HG03558 (cell line): Measurements from ENCODE around the gene SH2D5.
A peak's percentile ranks its signal among the peaks of the same experiment; 100 is the strongest.

Experiments used
- ATAC-seq: cut with Tn5 transposase; IDR thresholded peaks from one replicate; pipeline ENCODE4 v1.9.1; 2021; ENCODE audit warnings: moderate number of reproducible peaks; ENCODE audit not compliant: unreplicated experiment; ENCODE audit errors: extremely low read depth

SH2D5 gene

GRCh38 chr1:20732588-20733359, at the start of gene SH2D5:
TSS of gene SH2D5 (minus strand) at chr1:20732703. CDS start at chr1:20728044, 4,659 bp downstream.
- ATAC-seq: peak; percentile 47

GRCh38 chr1:20775700-20776099, 43.2 kb upstream of the SH2D5 start:
- no peak for ATAC-seq

- no peak for ATAC-seq
Observed at GRCh38 chr1:20771780-20772179, 39.3 kb upstream of the SH2D5 start.

GRCh38 chr1:20770314-20771087, 38.0 kb upstream of the SH2D5 start:
- no peak for ATAC-seq

- ATAC-seq: no peak
Observed at GRCh38 chr1:20767271-20767670, 34.8 kb upstream of the SH2D5 start.

GRCh38 chr1:20763417-20763816, 30.9 kb upstream of the SH2D5 start:
- ATAC-seq: no peak

GRCh38 chr1:20760322-20760721, 27.8 kb upstream of the SH2D5 start:
- no peak for ATAC-seq

GRCh38 chr1:20753589-20753988, 21.1 kb upstream of the SH2D5 start:
- ATAC-seq: no peak

GRCh38 chr1:20751462-20751990, 19.0 kb upstream of the SH2D5 start:
- ATAC-seq: no peak

GRCh38 chr1:20742671-20743070, 10.2 kb upstream of the SH2D5 start:
- ATAC-seq: no peak

- no peak for ATAC-seq
Observed at GRCh38 chr1:20740781-20741180, 8.3 kb upstream of the SH2D5 start.

GRCh38 chr1:20739225-20739624, 6.7 kb upstream of the SH2D5 start:
- no peak for ATAC-seq

GRCh38 chr1:20735581-20736111, 3.1 kb upstream of the SH2D5 start:
- ATAC-seq: no peak

GRCh38 chr1:20733360-20733975, 965 bp upstream of the SH2D5 start:
- no peak for ATAC-seq

- ATAC-seq: no peak
Observed at GRCh38 chr1:20732071-20732587, 374 bp downstream of the SH2D5 start.

- no peak for ATAC-seq
Observed at GRCh38 chr1:20731057-20731991, 1.2 kb downstream of the SH2D5 start.

GRCh38 chr1:20730690-20731056, 1.8 kb downstream of the SH2D5 start:
- no peak for ATAC-seq

GRCh38 chr1:20729990-20730689, 2.4 kb downstream of the SH2D5 start:
- no peak for ATAC-seq
